C4-2B (cell line): ENCODE results near the gene CFAP58.

Experiments
- H3K27ac ChIP-seq: fragments of 450-650 bp; 2 replicates; pipeline ENCODE4 v1.5.1; 2017
- CTCF ChIP-seq: fragments of 450-650 bp; conservative IDR thresholded peaks from 2 replicates; pipeline ENCODE4 v1.5.1; 2017; ENCODE audit warnings: mild to moderate bottlenecking
- ZFX ChIP-seq: fragments of 450-650 bp; IDR thresholded peaks from 2 replicates; pipeline ENCODE4 v1.6.1; 2017

Gene CFAP58

GRCh38 chr10:104434601-104435000 lies 81.0 kb downstream of the CFAP58 start:
- TF ChIP-seq ZFX (no peak), CTCF (no peak)
- no peak overlapping the region for H3K27ac ChIP-seq

- TF ChIP-seq ZFX: no peak
- no peak for TF ChIP-seq CTCF
- no peak overlapping the region for H3K27ac ChIP-seq
These were observed 82.2 kb downstream of the CFAP58 start for GRCh38 chr10:104435822-104436221.

- TF ChIP-seq CTCF: no peak
- no peak for TF ChIP-seq ZFX
- no peak overlapping the region for H3K27ac ChIP-seq
These were observed 83.6 kb downstream of the CFAP58 start for GRCh38 chr10:104437226-104437625.

- TF ChIP-seq CTCF: no peak
- TF ChIP-seq ZFX: no peak
These were observed 86.6 kb downstream of the CFAP58 start for GRCh38 chr10:104440221-104440620.

GRCh38 chr10:104441329-104442000 lies 87.8 kb downstream of the CFAP58 start:
- TF ChIP-seq CTCF (no peak), ZFX (no peak)
- H3K27ac ChIP-seq: no peak overlapping the region

More at GRCh38 chr10:104440221-104440620, 86.6 kb downstream of the CFAP58 start:
- no peak overlapping the region for H3K27ac ChIP-seq

- no peak overlapping the region for H3K27ac ChIP-seq
These were observed 91.7 kb downstream of the CFAP58 start for GRCh38 chr10:104445359-104445758.

GRCh38 chr10:104446151-104446550 lies 92.5 kb downstream of the CFAP58 start:
- TF ChIP-seq CTCF (no peak), ZFX (no peak)
- no peak overlapping the region for H3K27ac ChIP-seq

More at GRCh38 chr10:104445359-104445758, 91.7 kb downstream of the CFAP58 start:
- TF ChIP-seq ZFX (no peak), CTCF (no peak)
